HepG2 (cell line): ENCODE results near the gene NDUFB4. TPM values are rescaled to one million over a fixed set of nuclear protein-coding genes. Genes with fewer than 3 reads are reported as not detected.

ENCODE experiments used
- ATAC-seq: fragments of 200-7000 bp; cut with Tn5 transposase; 3 replicates; pipeline ENCODE4 v1.9.1; 2020; ENCODE audit warnings: mild to moderate bottlenecking, moderate library complexity
- BruUV-seq: library from RNA; stranded (reverse); fragments of 400-500 nt; replicated peaks from 2 replicates; lab custom pipeline; 2021; lab: Mats Ljungman, UMichigan
- CTCF ChIA-PET: fragments of 300-600 bp; formaldehyde crosslinking; extraction: SDS; loops from one replicate; lab custom pipeline; 2021; ENCODE audit warnings: low total read pairs, inconsistent platforms, low intra/inter-chr PET ratio; lab: Yijun Ruan, JAX
- POLR2A ChIA-PET: fragments of 350-600 bp; sonication (Branson Sonifier 250); formaldehyde crosslinking; loops from one replicate; lab custom pipeline; 2020; ENCODE audit warnings: antibody characterized with exemption, inconsistent platforms; lab: Yijun Ruan, JAX
- DNase-seq: peaks from one replicate; pipeline ENCODE4 v3.0.0-alpha.2; 2015; ENCODE audit warnings: low spot score
- FAIRE-seq: peaks from 3 replicates; lab custom pipeline; 2011; peaks lifted over from hg19 to GRCh38; lab: Jason Lieb, UNC
- H2AFZ ChIP-seq: one replicate; pipeline ENCODE4 v1.6.1; 2011; ENCODE audit warnings: low read length, inconsistent platforms
- H3K27ac ChIP-seq: fragments of 300-600 bp; 3 replicates; pipeline ENCODE4 v1.8.0; 2011; ENCODE audit warnings: mixed run types, mild to moderate bottlenecking, mixed read lengths, low read length, inconsistent platforms; ENCODE audit not compliant: insufficient read depth; ENCODE audit errors: extremely low read length
- H3K27me3 ChIP-seq, 2 experiments: fragments of 200-600 bp in 1 of 2; 2 replicates in 1 of 2; 3 replicates in 1 of 2; pipeline versions ENCODE4 v1.6.0 to v1.8.0; 2011; ENCODE audit warnings: low read length in 2 of 2, mild to moderate bottlenecking in 2 of 2, moderate library complexity in 2 of 2, inconsistent platforms in 1 of 2; ENCODE audit not compliant: insufficient read depth in 2 of 2, control insufficient read depth in 1 of 2
- H3K36me3 ChIP-seq, 2 experiments: fragments of 200-600 bp in 1 of 2; replicated peaks in 1 of 2; 2 replicates in 1 of 2; 3 replicates in 1 of 2; pipeline versions ENCODE4 v1.5.1 to v1.8.0; 2011; ENCODE audit warnings: low read length in 2 of 2, inconsistent platforms in 1 of 2; ENCODE audit not compliant: insufficient read depth in 2 of 2, control insufficient read depth in 1 of 2
- H3K4me1 ChIP-seq: 2 replicates; pipeline ENCODE4 v1.5.1; 2012; ENCODE audit warnings: low read length, inconsistent platforms; ENCODE audit not compliant: insufficient read depth
- H3K4me2 ChIP-seq: 2 replicates; pipeline ENCODE4 v1.6.0; 2011; ENCODE audit warnings: low read depth, low read length, inconsistent platforms
- H3K4me3 ChIP-seq, 3 experiments: fragments of 200-600 bp in 1 of 3; sonication (generic), shearing (Covaris generic) in 1 of 3; replicated peaks in 1 of 3; 2 replicates each; pipeline ENCODE4 v1.5.1; 2011 to 2016; ENCODE audit warnings: low read length in 3 of 3, inconsistent platforms in 2 of 3, low read depth in 2 of 3, mild to moderate bottlenecking in 2 of 3, control low read depth in 1 of 3, mixed read lengths in 1 of 3; ENCODE audit not compliant: insufficient read depth in 1 of 3
- H3K79me2 ChIP-seq: one replicate; pipeline ENCODE4 v1.6.1; 2011; ENCODE audit warnings: low read length, inconsistent platforms; ENCODE audit not compliant: insufficient read depth
- H3K9ac ChIP-seq: 2 replicates; pipeline ENCODE4 v1.6.0; 2011; ENCODE audit warnings: mild to moderate bottlenecking, low read depth, low read length, inconsistent platforms; ENCODE audit not compliant: insufficient read depth
- H3K9me3 ChIP-seq: 2 replicates; pipeline ENCODE4 v1.5.1; 2012; ENCODE audit warnings: mild to moderate bottlenecking, low read length
- H4K20me1 ChIP-seq: 2 replicates; pipeline ENCODE4 v1.6.0; 2011; ENCODE audit warnings: inconsistent platforms, mild to moderate bottlenecking, low read length, moderate library complexity; ENCODE audit not compliant: insufficient read depth
- ERF ChIP-seq: IDR thresholded peaks from 2 replicates; pipeline ENCODE4 v1.6.1; 2018; ENCODE audit warnings: missing biosample characterization, missing genetic modification reagents
- GPN1 ChIP-seq: sonication (generic); formaldehyde crosslinking; IDR thresholded peaks from 2 replicates; pipeline ENCODE4 v1.5.1; 2020; ENCODE audit warnings: missing genetic modification reagents, borderline replicate concordance
- GTF2F1 ChIP-seq: fragments of 150-350 bp; IDR thresholded peaks from 2 replicates; pipeline ENCODE4 v1.6.1; 2014; ENCODE audit warnings: low read length
- JUN ChIP-seq: sonication (generic); formaldehyde crosslinking; IDR thresholded peaks from 2 replicates; pipeline ENCODE4 v1.4.0; 2020; ENCODE audit warnings: mild to moderate bottlenecking, missing genetic modification reagents
- MTF1 ChIP-seq: sonication (generic); formaldehyde crosslinking; IDR thresholded peaks from 2 replicates; pipeline ENCODE4 v1.5.0; 2020; ENCODE audit warnings: missing genetic modification reagents
- MXD4 ChIP-seq: IDR thresholded peaks from 2 replicates; pipeline ENCODE4 v1.6.1; 2016; ENCODE audit warnings: mild to moderate bottlenecking, missing biosample characterization, missing genetic modification reagents
- SPEN ChIP-seq: sonication (generic); formaldehyde crosslinking; IDR thresholded peaks from 2 replicates; pipeline ENCODE4 v1.5.1; 2020; ENCODE audit warnings: low read depth, mild to moderate bottlenecking, missing genetic modification reagents
- TBX2 ChIP-seq: sonication (generic); formaldehyde crosslinking; IDR thresholded peaks from 2 replicates; pipeline ENCODE4 v1.5.0; 2020; ENCODE audit warnings: missing genetic modification reagents, mild to moderate bottlenecking, borderline replicate concordance
- ZBTB20 ChIP-seq: sonication (generic); formaldehyde crosslinking; IDR thresholded peaks from 2 replicates; pipeline ENCODE4 v1.8.1; 2023; ENCODE audit warnings: missing genetic modification reagents, low read depth, mild to moderate bottlenecking, borderline replicate concordance
- ZBTB42 ChIP-seq: sonication (generic); formaldehyde crosslinking; IDR thresholded peaks from 2 replicates; pipeline ENCODE4 v1.5.0; 2020; ENCODE audit warnings: mild to moderate bottlenecking, missing genetic modification reagents
- ZEB1 ChIP-seq: IDR thresholded peaks from 2 replicates; pipeline ENCODE4 v1.6.1; 2012; ENCODE audit warnings: mild to moderate bottlenecking, low read depth, inconsistent platforms; ENCODE audit not compliant: insufficient replicate concordance
- ZFAT ChIP-seq: sonication (generic); formaldehyde crosslinking; conservative IDR thresholded peaks from 2 replicates; pipeline ENCODE4 v1.8.1; 2023; ENCODE audit warnings: missing genetic modification reagents, inconsistent platforms
- ZFP36 ChIP-seq: fragments of 150-350 bp; IDR thresholded peaks from 2 replicates; pipeline ENCODE4 v1.6.1; 2018; ENCODE audit warnings: borderline replicate concordance, low read length, low read depth; ENCODE audit not compliant: partially characterized antibody
- ZNF788 ChIP-seq: sonication (generic); formaldehyde crosslinking; IDR thresholded peaks from 2 replicates; pipeline ENCODE4 v1.5.0; 2020; ENCODE audit warnings: mild to moderate bottlenecking, missing genetic modification reagents, borderline replicate concordance
- WGBS: methylation state at CpG from one replicate; pipeline ENCODE4 v1.1.6; 2017; ENCODE audit warnings: low lambda C conversion rate; 5-methylcytosine and 5-hydroxymethylcytosine counted together
- in situ Hi-C: cut with HindIII; loops from 2 replicates; pipeline ENCODE4 v1.10.0; 2017; ENCODE audit warnings: low pct_unique_long_range_greater_than_20kb; ENCODE audit not compliant: extremely low pct_ligation_motif_present
- intact Hi-C: fragments of 100-400 bp; cut with micrococcal nuclease; formaldehyde crosslinking; loops from one replicate; pipeline ENCODE4 v1.10.0; 2022; ENCODE audit not compliant: unreplicated experiment
- polyA plus RNA-seq, 8 experiments: library from polyadenylated mRNA; depleted of rRNA in 3 of 8; stranded (reverse) in 7 of 8; unstranded in 1 of 8; fragments of >200 nt; fragmentation: Illumina TruSeq in 4 of 8; extraction: Trizol in 4 of 8; gene quantifications; 2 replicates each; pipeline versions ENCODE4 v1.2.1 to v1.2.3, GENCODE V29; 2011 to 2016; ENCODE audit warnings: low read depth in 4 of 8, missing spikeins in 1 of 8, mixed read lengths in 1 of 8; ENCODE audit not compliant: insufficient read depth in 1 of 8
- total RNA-seq, 5 experiments: library from RNA; depleted of rRNA; stranded (reverse); fragments of >200 nt; fragmentation: Illumina TruSeq; extraction: Trizol; gene quantifications; 2 replicates each; pipeline ENCODE4 v1.2.3, GENCODE V29; 2016; ENCODE audit warnings: low read depth in 1 of 5
- TF ChIP-seq, protein P1 (sequence below): IDR thresholded peaks from 2 replicates; pipeline ENCODE4 v1.6.1; 2012; ENCODE audit warnings: low read depth, low read length, improper control_type of control experiment

NDUFB4 gene
- total and polyA plus RNA-seq, 2 of the 13 experiments (the other 11 are each of a cell fraction or from before 2014, with no cell fraction given): 115 to 116 TPM

DNA sequence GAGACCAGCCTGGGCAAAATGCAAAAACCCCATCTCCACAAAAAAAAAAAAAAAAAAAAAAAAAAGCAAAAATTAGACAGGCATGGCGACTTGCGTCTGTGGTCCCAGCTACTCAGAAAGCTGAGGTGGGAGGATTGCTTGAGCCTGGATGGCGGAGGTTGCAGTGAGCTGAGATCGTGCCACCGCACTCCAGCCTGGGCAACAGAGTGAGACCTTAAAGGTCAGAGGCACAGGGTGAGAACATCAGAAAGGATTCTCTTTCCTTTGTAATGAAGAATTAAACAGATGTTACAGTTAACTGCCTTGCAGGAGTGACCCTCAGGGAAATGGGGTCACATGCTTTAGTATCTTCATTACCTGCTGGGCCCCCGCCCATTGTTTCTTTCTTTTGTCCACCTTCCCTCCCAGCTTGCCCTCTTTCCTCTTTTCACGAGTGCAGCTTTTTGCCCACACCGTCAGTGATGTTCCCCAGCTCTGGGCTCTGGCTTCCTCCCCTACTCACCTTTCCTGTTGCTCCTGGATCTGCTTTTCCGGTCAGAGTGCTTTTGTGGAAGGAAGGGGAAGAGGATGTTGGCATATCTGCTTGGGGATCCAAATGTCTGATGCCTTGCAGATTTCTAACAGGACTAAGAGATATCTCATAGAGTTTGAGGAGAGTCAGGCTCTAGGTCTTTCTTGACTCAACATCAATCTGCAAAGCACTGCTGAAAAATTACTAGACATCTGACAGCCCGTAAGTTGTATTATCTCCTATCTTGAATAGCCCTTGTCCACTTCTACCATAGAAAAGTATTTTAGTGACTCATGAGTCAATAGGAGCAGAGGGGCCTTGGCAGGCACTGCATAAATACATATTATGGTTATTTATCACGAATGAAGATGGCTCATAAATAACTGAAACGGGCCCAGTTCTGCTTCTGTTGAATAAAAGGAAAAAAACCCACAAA is 35.6 kb upstream of the NDUFB4 start:
- Histone ChIP-seq H3K4me1 (peaks cover 32% of the 10 kb centered on the region), H3K36me3 (no peaks in the 10 kb centered on the region), H3K4me2 (no peak overlapping the region), H3K27me3 (peaks cover 0 to 8% of the 10 kb centered on the region in 2 experiments; a peak in 1 of 5 replicates), H4K20me1 (no peaks in the 10 kb centered on the region), H3K27ac (no peak overlapping the region), H3K79me2 (no peaks in the 10 kb centered on the region), H3K4me3 (no peak overlapping the region), H3K9ac (no peak overlapping the region), H2AFZ (no peak overlapping the region), H3K9me3 (no peaks in the 10 kb centered on the region)
- ATAC-seq (no peak), DNase-seq (no peak), FAIRE-seq (no peak)
- in situ Hi-C loops (loop anchor here (5.0 kb wide), 2 partner anchors 237 to 318 kb away; no protein-coding TSS in a partner anchor), intact Hi-C loops (loop anchor here (1.0 kb wide), 1 partner anchor 235 kb away; no protein-coding TSS in a partner anchor)
- 50% methylated on average over 12 of the region's 12 CpGs for WGBS
- TF ChIP-seq GTF2F1 (no peak), MTF1 (CRISPR knock-in tag) (no peak), ZNF788 (no peak), GPN1 (no peak), ZFP36 (no peak), ZEB1 (no peak), MXD4 (CRISPR knock-in tag) (no peak), SPEN (no peak), JUN (no peak), ERF (no peak), ZFAT (CRISPR knock-in tag) (no peak), TBX2 (CRISPR knock-in tag) (no peak), ZBTB20 (no peak), ZBTB42 (CRISPR knock-in tag) (no peak)
- TF ChIP-seq, protein P1, sequence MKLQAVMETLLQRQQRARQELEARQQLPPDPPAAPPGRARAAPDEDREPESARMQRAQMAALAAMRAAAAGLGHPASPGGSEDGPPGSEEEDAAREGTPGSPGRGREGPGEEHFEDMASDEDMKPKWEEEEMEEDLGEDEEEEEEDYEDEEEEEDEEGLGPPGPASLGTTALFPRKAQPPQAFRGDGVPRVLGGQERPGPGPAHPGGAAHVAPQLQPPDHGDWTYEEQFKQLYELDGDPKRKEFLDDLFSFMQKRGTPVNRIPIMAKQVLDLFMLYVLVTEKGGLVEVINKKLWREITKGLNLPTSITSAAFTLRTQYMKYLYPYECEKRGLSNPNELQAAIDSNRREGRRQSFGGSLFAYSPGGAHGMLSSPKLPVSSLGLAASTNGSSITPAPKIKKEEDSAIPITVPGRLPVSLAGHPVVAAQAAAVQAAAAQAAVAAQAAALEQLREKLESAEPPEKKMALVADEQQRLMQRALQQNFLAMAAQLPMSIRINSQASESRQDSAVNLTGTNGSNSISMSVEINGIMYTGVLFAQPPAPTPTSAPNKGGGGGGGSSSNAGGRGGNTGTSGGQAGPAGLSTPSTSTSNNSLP: no peak
- POLR2A ChIA-PET: no interaction called here
- BruUV-seq: no TSS peak
- CTCF ChIA-PET: interaction anchor here (0.8 to 1.4 kb wide), 2 partner anchors 234 to 592 kb away, joined by 3 to 4 read pairs; no protein-coding TSS in a partner anchor
